Measurements from ENCODE around the gene NRXN3. TPM values are rescaled to one million over a fixed set of nuclear protein-coding genes. Genes with fewer than 3 reads are reported as not detected.

Gene NRXN3
- total and polyA plus RNA-seq, 8 donors = 0.53 to 2.5 (median 1.5) TPM

DNA sequence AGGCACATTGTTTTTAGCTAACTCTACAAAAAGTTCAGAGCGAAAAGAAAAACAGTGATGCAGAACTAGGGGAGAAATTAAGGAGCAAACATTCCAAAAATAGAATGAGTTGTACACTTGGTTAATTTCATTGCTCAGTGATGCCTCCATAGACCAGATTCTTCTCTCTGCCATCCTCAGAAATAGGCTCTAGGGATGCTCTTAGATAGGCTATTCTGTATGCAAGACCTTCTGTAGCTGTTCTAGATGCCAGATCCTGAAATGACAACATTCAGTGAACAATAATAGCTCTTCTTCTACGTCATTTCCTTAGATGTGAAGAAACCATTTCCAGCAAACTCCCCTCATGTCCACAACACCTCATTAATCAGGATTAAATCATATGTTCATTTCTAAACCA lies 1574.9 kb downstream of the NRXN3 start:
- Histone ChIP-seq H3K27ac (no peak overlapping the region), H3K9me3 (no peaks in the 10 kb centered on the region), H3K4me3 (no peak overlapping the region), H3K36me3 (no peaks in the 10 kb centered on the region), H3K27me3 (no peaks in the 10 kb centered on the region), H3K4me1 (no peaks in the 10 kb centered on the region)
- ATAC-seq = no peak
- intact Hi-C loops (cut with DNase I) = no loop called here
- TF ChIP-seq, protein P1, sequence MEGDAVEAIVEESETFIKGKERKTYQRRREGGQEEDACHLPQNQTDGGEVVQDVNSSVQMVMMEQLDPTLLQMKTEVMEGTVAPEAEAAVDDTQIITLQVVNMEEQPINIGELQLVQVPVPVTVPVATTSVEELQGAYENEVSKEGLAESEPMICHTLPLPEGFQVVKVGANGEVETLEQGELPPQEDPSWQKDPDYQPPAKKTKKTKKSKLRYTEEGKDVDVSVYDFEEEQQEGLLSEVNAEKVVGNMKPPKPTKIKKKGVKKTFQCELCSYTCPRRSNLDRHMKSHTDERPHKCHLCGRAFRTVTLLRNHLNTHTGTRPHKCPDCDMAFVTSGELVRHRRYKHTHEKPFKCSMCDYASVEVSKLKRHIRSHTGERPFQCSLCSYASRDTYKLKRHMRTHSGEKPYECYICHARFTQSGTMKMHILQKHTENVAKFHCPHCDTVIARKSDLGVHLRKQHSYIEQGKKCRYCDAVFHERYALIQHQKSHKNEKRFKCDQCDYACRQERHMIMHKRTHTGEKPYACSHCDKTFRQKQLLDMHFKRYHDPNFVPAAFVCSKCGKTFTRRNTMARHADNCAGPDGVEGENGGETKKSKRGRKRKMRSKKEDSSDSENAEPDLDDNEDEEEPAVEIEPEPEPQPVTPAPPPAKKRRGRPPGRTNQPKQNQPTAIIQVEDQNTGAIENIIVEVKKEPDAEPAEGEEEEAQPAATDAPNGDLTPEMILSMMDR (IDR thresholded peaks at IDR 0.05) = no peak
- WGBS, 2 donors = 88 to 92% methylated on average over 2 of the region's 2 CpGs
- FAIRE-seq = no peak
- DNase-seq = no peak

- no peak overlapping the region for H3K27ac ChIP-seq
- no peak for FAIRE-seq
- H3K4me1 ChIP-seq = no peaks in the 10 kb centered on the region
- no peak for ATAC-seq
- 80 to 87% methylated on average over 2 of the region's 2 CpGs for WGBS, 2 donors
- TF ChIP-seq, protein P1 (IDR thresholded peaks at IDR 0.05) = no peak
- no peak overlapping the region for H3K4me3 ChIP-seq
- H3K9me3 ChIP-seq = no peaks in the 10 kb centered on the region
- no peaks in the 10 kb centered on the region for H3K36me3 ChIP-seq
- intact Hi-C loops (cut with DNase I) = no loop called here
- no peaks in the 10 kb centered on the region for H3K27me3 ChIP-seq
- no peak for DNase-seq
Observed at GRCh38 chr14:79749065-79749464, 1578.9 kb downstream of the NRXN3 start.

DNA sequence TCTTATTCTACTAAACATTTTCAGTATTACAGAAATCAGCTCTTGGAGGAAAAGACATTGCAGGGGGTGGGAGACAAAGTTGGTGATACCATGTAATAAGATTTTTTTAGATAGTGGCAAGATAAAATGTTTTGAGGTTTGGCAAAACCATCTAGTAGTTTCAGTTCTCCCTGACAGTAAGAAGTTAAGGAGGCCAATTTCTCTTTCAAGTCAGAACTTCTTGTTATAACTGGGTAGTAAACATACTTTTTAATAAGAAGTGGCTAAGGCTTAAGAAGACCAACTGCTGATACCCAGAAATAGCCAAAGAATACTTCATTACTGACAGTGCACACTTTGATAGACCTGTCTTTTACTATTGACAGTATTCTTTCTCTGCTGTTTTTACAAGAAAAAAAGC lies 1588.8 kb downstream of the NRXN3 start:
- no peak for DNase-seq
- Histone ChIP-seq H3K36me3 (no peaks in the 10 kb centered on the region), H3K4me1 (peaks cover 0 to 10% (median 4%) of the 10 kb centered on the region in 3 donors), H3K27me3 (no peaks in the 10 kb centered on the region), H3K4me3 (no peak overlapping the region), H3K27ac (no peak overlapping the region), H3K9me3 (no peaks in the 10 kb centered on the region)
- no peak for FAIRE-seq
- TF ChIP-seq, protein P1 (IDR thresholded peaks at IDR 0.05) = no peak
- no peak for ATAC-seq
- intact Hi-C loops (cut with DNase I) = no loop called here

GRCh38 chr14:79764323-79764722 lies 1594.2 kb downstream of the NRXN3 start:
- H3K4me3 ChIP-seq = no peak overlapping the region
- ATAC-seq = peak in 3 of 4 donors; percentile 55 to 76 (median 60)
- H3K27ac ChIP-seq = no peak overlapping the region
- H3K27me3 ChIP-seq = no peaks in the 10 kb centered on the region
- intact Hi-C loops (cut with DNase I) = no loop called here
- TF ChIP-seq, protein P1 (IDR thresholded peaks at IDR 0.05) = no peak
- H3K36me3 ChIP-seq = no peaks in the 10 kb centered on the region
- no peaks in the 10 kb centered on the region for H3K9me3 ChIP-seq
- DNase-seq = no peak
- H3K4me1 ChIP-seq = peaks cover 0 to 14% (median 4%) of the 10 kb centered on the region in 3 donors
- FAIRE-seq = no peak
- 18 to 21% methylated on average over 3 of the region's 3 CpGs for WGBS, 2 donors

- DNase-seq (no peak), FAIRE-seq (no peak), ATAC-seq (no peak)
- Histone ChIP-seq H3K27me3 (no peaks in the 10 kb centered on the region), H3K4me1 (peaks cover 0 to 6% (median 0%) of the 10 kb centered on the region in 3 donors), H3K9me3 (no peaks in the 10 kb centered on the region), H3K36me3 (no peaks in the 10 kb centered on the region), H3K27ac (no peak overlapping the region), H3K4me3 (no peak overlapping the region)
- TF ChIP-seq, protein P1 (IDR thresholded peaks at IDR 0.05) = no peak
- intact Hi-C loops (cut with DNase I) = no loop called here
- WGBS, 2 donors = 83 to 91% methylated on average over 2 of the region's 2 CpGs
Observed at GRCh38 chr14:79766511-79766910, 1596.3 kb downstream of the NRXN3 start.

Data from pancreas (tissue), 10 donors.